ENCODE data around the gene PPP6R3. TPM values are rescaled to one million over a fixed set of nuclear protein-coding genes. Genes with fewer than 3 reads are reported as not detected.

PPP6R3 gene
- total RNA-seq, 1 donor from 2014 or later: 81.3 TPM

DNA sequence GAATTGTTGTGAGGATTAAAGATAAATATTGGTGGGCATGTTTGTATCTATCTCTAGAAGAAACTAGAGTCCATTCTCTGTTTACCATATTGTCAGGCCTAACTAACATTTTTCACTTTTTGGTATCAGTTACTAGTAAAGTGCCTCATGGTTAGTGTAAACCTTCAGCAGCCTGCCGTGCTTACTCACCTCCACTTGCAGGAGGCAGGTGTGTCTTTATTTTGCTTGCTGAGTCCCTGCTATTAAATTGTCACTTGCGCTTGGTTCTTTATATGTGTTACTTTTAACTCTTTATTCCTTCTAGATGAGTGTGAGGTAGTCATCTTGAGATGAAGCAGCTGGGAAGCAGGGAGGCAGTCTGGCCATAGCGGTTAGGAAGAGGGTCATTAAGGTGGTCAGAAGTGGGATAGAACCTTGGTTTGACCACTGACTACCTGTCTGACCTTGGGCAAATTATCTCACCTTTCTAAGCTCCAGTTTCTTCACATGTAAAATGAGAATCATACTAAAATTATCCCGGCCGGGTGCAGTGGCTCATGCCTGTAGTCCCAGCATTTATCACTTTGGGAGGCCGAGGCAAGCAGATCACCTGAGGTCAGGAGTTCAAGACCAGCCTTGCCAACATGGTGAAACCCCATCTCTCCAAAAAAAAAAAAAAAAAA lies 21.2 kb downstream of the PPP6R3 start:
- DNase-seq (ENCODE audit: low spot score): no peak

DNA sequence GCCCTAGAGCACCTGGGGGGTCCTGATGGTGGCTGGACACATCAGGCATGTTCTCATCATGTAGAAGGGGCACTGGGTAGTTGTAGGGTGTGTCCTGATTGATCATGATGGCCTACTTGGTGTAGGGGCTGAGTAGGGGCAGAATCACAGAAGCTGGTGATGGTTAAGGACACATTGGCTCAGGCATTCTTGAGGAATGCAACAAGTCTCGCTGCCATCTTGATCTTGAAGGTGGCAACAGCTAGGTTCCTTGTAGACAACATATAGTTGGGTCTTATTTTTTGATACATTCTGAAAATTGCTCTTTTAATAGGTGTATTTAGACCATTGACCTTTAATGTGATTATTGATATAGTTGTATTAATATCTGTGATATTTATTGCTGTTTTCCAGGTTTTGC lies 28.1 kb downstream of the PPP6R3 start:
- DNase-seq (ENCODE audit: low spot score): no peak

DNA sequence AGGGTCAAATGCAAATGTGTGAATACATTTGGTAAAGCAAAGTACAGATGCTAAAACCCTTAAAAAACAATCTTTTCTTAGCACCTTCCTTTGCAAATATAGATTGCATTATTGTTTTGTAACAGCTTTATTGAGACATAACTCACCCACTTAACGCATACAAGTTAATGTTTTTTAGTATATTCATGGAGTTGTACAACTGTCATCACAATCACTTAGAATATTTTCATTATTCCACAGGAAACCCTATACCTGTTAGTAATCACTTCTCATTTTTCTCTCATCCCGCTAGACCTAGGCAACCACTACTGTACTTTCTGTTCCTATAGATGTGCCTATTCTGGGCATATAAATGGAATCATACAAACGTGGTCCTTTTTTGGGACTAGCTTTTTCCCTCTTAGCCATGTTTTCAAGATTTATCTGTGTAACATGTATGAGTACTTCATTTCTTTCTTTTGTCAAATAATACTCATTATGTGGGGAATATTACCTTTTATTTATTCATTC lies 34.7 kb downstream of the PPP6R3 start:
- DNase-seq (ENCODE audit: low spot score): no peak

DNA sequence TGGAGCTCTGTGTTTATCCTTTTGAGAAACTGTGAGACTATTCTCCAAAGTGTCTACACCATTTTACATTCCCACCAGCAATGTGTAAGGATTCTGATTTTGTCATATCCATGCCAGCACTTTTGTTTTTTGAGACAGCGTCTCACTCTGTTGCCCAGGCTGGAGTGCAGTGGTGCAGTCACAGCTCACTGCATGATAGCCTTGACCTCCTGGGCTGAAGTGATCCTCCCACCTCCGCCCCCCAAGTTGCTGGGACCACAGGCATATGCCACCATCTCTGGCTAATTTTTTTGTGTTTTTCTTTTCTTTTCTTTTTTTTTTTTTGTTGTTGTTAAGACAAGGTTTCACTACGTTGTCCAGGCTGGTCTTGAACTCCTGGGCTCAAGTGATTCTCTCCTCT lies 35.3 kb downstream of the PPP6R3 start:
- DNase-seq (ENCODE audit: low spot score): no peak

GRCh38 chr11:68497761-68498160 lies 37.2 kb downstream of the PPP6R3 start:
- no peak for DNase-seq (ENCODE audit: low spot score)

- DNase-seq (ENCODE audit: low spot score): no peak
Measured at GRCh38 chr11:68498321-68498720, 37.8 kb downstream of the PPP6R3 start.

- no peak for DNase-seq (ENCODE audit: low spot score)
Measured at GRCh38 chr11:68498903-68499883, 38.6 kb downstream of the PPP6R3 start.

DNA sequence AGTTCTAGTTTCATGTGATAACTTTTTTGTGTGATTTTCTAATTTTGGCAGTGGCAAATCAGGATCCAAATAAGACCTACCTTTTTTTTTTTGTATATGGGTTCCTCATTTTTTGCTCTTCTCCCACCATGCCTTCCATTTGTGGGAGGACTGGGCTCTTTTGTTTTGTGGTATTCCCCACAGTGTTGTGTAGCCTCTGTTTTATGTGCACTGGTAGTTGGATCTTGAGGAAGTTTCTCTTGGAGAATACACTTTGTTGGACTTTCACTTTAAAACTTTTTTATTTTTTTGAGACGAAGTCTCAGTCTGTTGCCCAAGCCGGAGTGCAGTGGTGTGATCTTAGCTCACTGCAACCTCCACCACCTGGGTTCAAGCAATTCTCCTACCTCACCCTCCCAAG lies 39.7 kb downstream of the PPP6R3 start:
- no peak for DNase-seq (ENCODE audit: low spot score)

DNA sequence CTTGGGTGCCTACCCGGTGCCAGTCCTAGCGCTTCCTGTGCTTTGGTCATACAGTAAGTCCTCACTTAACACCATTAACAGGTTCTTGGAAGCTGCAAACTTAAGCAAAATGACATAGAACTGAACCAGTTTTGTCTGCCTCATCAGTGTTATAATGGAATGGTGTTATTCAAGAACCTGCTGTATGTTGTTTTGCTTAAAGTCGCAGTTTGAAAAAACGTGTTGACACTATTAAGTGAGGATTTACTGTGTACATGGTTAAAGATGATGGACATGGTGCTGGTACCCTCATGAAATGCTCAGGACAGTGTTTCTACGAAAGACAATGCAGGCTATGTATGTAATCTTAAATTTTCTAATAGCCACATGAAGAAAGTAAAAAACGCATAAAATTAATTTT lies 41.3 kb downstream of the PPP6R3 start:
- DNase-seq (ENCODE audit: low spot score): no peak

DNA sequence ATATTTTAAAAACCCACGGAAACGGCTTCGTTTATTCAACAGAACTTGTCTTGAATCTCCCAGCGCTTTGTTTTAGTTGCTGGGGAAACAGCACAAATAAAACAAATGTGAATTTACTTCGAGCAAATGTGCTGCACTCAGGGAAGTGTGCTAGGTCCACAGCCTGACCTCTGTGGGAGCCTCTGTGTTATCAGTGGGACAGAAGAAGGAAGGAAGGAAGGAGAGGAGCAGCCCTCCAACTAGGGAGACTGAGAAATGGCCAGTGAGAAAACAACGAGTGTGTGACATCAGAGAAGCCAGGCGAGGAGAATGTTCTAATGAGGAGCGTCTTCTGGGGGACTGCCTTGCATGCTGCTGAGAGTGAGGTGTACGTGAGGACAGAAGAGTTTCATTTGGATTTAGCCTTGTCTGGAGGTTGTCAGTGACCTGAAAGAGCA lies 42.7 kb downstream of the PPP6R3 start:
- no peak for DNase-seq (ENCODE audit: low spot score)

- no peak for DNase-seq (ENCODE audit: low spot score)
Measured at GRCh38 chr11:68503792-68504191, 43.2 kb downstream of the PPP6R3 start.

DNA sequence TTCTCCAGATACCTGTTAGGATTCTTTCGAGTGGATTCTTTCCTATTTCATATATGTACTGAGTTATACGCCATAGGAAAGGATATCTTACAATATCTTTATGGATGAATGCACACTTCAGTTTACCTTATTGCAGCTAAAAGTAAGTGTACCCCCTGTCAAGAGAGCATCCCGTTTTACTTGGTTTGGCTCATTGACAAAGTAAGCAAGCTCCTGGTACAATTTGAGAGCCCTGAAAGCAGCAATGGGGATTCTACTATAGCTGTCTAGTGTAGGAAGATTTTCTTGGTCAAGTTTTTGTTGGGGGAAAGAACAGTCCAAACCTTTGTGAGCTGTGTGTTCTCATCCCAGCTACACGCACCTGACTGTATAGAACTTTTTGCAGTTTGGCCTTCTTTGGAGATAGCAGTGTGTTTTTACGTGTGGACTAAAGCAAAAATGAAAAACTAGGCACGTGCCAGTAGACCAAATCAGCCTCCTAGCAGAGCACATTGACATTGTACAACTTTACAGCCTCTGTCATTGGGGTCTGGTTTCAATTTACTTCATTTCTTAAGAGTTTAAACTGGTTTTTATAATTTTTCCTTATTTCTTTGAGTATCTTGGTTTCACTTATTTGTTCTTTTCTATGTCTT lies 44.0 kb downstream of the PPP6R3 start:
- no peak for DNase-seq (ENCODE audit: low spot score)

DNA sequence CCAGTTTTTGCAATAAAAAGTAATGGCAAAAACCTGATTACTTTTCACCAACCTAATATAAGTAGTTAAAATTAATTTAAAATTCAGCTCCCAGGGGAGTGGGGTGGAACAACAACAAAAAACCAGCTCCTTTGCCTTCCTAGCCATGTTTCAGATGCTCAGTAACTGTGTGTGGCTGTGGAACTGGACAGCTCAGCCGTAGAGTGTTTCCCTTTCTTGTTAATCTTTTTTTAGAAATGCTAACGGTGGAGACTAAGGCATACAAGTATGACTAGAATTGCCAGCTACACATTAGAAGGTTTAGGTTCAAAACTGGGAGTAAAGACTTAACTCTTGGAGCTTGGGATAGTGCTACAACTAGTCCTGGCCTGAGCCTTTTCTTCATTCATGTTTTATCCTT lies 45.0 kb downstream of the PPP6R3 start:
- no peak for DNase-seq (ENCODE audit: low spot score)

DNA sequence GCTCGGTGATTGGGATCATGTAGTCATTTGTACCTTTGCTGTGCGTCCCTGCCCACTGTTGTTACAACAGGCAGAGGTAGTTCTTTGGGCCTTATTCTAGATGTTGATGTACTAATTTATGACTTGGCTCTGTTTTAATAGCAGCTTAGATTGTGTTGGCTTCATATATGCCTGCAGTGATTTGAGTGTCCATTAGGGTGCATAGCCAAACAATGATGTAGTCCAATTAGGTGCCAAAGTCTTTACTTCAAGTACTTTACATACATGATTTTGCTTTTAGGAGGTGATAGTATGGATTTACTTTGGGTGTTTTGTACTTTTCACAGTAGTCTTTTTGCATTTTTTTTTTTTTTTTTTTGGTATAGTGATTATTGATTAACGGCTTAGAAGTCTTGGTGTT lies 46.4 kb downstream of the PPP6R3 start:
- no peak for DNase-seq (ENCODE audit: low spot score)

GRCh38 chr11:68508425-68508824 lies 47.9 kb downstream of the PPP6R3 start:
- no peak for DNase-seq (ENCODE audit: low spot score)

- no peak for DNase-seq (ENCODE audit: low spot score)
Measured at GRCh38 chr11:68509066-68509465, 48.5 kb downstream of the PPP6R3 start.

- no peak for DNase-seq (ENCODE audit: low spot score)
Measured at GRCh38 chr11:68513930-68514487, 53.5 kb downstream of the PPP6R3 start.

DNA sequence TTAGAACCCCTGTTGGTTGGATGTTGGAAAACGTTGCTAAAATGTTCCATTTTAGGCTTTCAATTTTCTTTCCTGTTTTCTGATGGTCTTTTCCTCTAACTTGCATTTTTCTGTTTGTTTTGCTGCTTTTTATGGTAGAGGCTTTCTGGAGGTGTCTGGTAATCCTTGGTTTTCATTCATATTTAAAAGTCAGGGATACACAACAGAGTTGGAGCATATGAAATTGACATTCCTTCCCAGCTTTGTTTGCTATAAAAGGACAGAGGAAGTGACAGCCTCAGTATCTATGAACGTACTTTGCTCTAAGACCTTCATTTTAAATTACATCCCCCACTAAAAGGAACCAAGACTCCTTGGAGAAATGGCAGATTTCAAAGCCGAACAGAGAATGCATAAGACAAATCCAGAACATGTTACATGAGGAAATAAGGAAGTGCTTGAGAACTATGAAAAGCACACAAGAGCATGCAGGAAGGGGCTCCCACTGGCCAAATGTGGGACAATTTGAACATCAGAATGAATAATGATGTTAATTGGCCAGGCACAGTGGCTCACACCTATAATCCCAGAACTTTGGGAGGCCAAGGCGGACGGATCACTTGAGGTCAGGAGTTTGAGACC lies 56.7 kb downstream of the PPP6R3 start:
- DNase-seq (ENCODE audit: low spot score): no peak

GRCh38 chr11:68518191-68518590 lies 57.6 kb downstream of the PPP6R3 start:
- DNase-seq (ENCODE audit: low spot score): no peak

- DNase-seq (ENCODE audit: low spot score): no peak
Measured at GRCh38 chr11:68521969-68522652, 61.6 kb downstream of the PPP6R3 start.
